Heart right ventricle (tissue), 16 donors: ENCODE results near the gene GRIP2. TPM values are rescaled to one million over a fixed set of nuclear protein-coding genes. Genes with fewer than 3 reads are reported as not detected.

Experiments used
- ATAC-seq, 8 donors: fragments of 200-7000 bp; cut with Tn5 transposase; one replicate each; pipeline ENCODE4 v1.9.1; 2020; ENCODE audit warnings: mild to moderate bottlenecking in 8 of 8, moderate library complexity in 8 of 8, moderate number of reproducible peaks in 1 of 8
- DNase-seq, 2 donors: peaks; one replicate each; pipeline ENCODE4 v3.0.0-alpha.2; 2020
- H3K27ac ChIP-seq, 10 donors: fragments of 200-600 bp; sonication (generic) in 2 of 10; one replicate each; pipeline versions ENCODE4 v1.5.0 to v1.8.0; 2020 to 2022; ENCODE audit warnings: mild to moderate bottlenecking in 3 of 10
- H3K27me3 ChIP-seq, 7 donors: fragments of 200-600 bp; one replicate each; pipeline ENCODE4 v1.8.0; 2021 to 2022; ENCODE audit warnings: mild to moderate bottlenecking in 2 of 7
- H3K36me3 ChIP-seq, 9 donors: fragments of 200-600 bp; sonication (generic) in 1 of 9; one replicate each; pipeline versions ENCODE4 v1.5.0 to v1.8.0; 2020 to 2022; ENCODE audit warnings: mild to moderate bottlenecking in 2 of 9
- H3K4me1 ChIP-seq, 9 donors: fragments of 200-600 bp; sonication (generic) in 1 of 9; one replicate each; pipeline versions ENCODE4 v1.5.0 to v1.8.0; 2020 to 2022; ENCODE audit warnings: mild to moderate bottlenecking in 4 of 9
- H3K4me3 ChIP-seq, 10 donors: fragments of 200-600 bp; sonication (generic) in 2 of 10; one replicate each; pipeline versions ENCODE4 v1.5.0 to v1.8.0; 2020 to 2022; ENCODE audit warnings: mild to moderate bottlenecking in 7 of 10, moderate library complexity in 2 of 10
- H3K9me3 ChIP-seq, 11 donors: fragments of 200-600 bp in 10 of 11; sonication (generic) in 2 of 11; one replicate each; pipeline versions ENCODE4 v1.5.0 to v1.8.0; 2013 to 2022; ENCODE audit warnings: mild to moderate bottlenecking in 2 of 11, control low read depth in 1 of 11, moderate library complexity in 1 of 11
- CTCF ChIP-seq, 9 donors: fragments of 200-600 bp; sonication (generic) in 2 of 9; IDR thresholded peaks; one replicate each; pipeline versions ENCODE4 v1.5.0 to v1.8.0; 2021 to 2022; ENCODE audit warnings: antibody characterized with exemption in 9 of 9, mild to moderate bottlenecking in 5 of 9, moderate library complexity in 1 of 9
- WGBS, 2 donors: extraction: QIAGEN DNeasy Blood & Tissue Kit; methylation state at CpG; one replicate each; pipeline ENCODE4 v1.1.7; 2013; ENCODE audit warnings: inconsistent platforms in 1 of 2; 5-methylcytosine and 5-hydroxymethylcytosine counted together
- intact Hi-C, 10 donors: fragments of 100-400 bp; cut with DNase I; formaldehyde crosslinking; loops; one replicate each; pipeline versions ENCODE4 v1.11.1 to v1.14.2; 2022
- polyA plus RNA-seq, 2 donors: library from polyadenylated mRNA; stranded (reverse); fragments of 200-250 nt; gene quantifications; one replicate each; pipeline ENCODE4 v1.2.3, GENCODE V29; 2013
- total RNA-seq, 10 donors: library from RNA; stranded (reverse); fragmentation: NEBNext Ultra II Directional in 3 of 10; extraction: Animal tissue kit (Norgen Biotek cat#: 25700) in 3 of 10; gene quantifications; one replicate each; pipeline versions ENCODE4 v1.2.1 to v1.2.4, GENCODE V29; 2021 to 2023
- donor health status: Arrhythmogenic right ventricular cardiomyopathy.
- donor health status: ischemic (EF 13 %, LVEDD 7.1; RV severe dilation, severe dysfunction).
- donor health status: healthy with polysubstance abuse.
- donor health status: DM: no; HTN: yes; CAD: no.
- donor health status: DM: no; HTN: no; CAD: no.
- donor health status: ischemic (EF 25% LVEDD 6.9; RV normal size, moderate dysfunction).
- donor health status: ischemic (EF 25% LVEDD 5.7; RV mildly dilated, moderate dysfunction).
- donor health status: healthy.
- donor health status: DM: yes; HTN: yes; CAD: no.
- donor health status: Ischemic cardiomyopathy.
- donor health status: ischemic (EF 35%, LVEDD 5.7; RV mildly dilated, moderate dysfunction).
- donor health status: nonischemic (EF 11% LVEDD 7.7; RV severe dilation, severe dysfunction).
- donor health status: DM: yes; HTN: yes; CAD: no.
- donor health status: PGD.
- donor health status: ischemic (EF 29% LVEDD 5.4; RV normal size, mild dysfunction).
- donor health status: nonischemic (EF 23%, LVEDD 6.1; RV moderate dilation, normal function).

The GRIP2 gene
- total and polyA plus RNA-seq, 12 donors: 7.4 to 70.1 (median 39.4) TPM

DNA sequence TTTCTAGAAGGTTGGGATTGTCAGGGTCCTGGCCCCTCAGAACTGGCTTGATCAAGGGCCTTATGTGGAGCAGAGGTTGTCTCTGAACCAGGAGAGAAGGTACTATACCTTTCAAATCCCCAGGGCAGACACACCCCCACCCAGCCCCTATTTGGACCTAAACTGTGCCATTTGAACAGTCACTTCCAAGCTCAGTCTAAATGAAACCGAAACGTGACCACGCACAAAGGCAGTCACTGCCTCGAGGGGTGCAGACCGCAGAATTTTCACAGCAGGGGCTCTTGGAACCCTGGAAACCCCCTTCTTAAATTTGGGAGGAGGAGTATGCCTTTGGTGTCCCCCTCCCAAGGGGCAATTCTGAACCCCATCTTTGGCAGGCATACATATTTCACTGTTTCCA is 53.7 kb downstream of the GRIP2 start:
- H3K4me3 ChIP-seq: no peak overlapping the region
- WGBS, 2 donors: 94 to 97% methylated on average over 5 of the region's 5 CpGs
- no peak for DNase-seq
- no peaks in the 10 kb centered on the region for H3K9me3 ChIP-seq
- intact Hi-C loops: no loop called here
- H3K27ac ChIP-seq: no peak overlapping the region
- no peaks in the 10 kb centered on the region for H3K27me3 ChIP-seq
- ATAC-seq: no peak
- TF ChIP-seq CTCF (IDR thresholded peaks at IDR 0.05): no peak
- H3K36me3 ChIP-seq: peaks cover 0 to 88% (median 14%) of the 10 kb centered on the region in 9 donors
- H3K4me1 ChIP-seq: peaks cover 5 to 40% (median 24%) of the 10 kb centered on the region in 9 donors

DNA sequence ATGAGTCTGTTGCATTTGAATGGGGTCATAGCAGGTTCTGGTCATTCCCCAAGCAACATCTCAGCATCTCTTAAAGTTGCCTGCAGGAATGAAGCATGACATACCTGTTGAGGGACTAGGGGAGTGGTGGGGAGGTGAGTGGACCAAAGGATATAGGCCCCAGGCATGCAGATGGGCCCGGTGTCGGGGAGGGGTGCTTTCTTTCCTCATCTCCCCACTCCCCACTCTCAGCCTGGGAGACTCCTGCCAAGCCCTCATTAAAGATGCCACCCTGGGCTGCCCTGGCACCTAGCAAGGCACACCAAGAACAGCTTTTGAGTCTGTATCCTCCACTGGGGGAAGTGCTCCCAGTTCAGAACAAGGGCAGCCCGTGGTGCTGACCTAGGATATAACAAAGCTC is 54.2 kb downstream of the GRIP2 start:
- intact Hi-C loops: no loop called here
- WGBS, 2 donors: 95% methylated on average over 3 of the region's 3 CpGs
- peaks cover 0 to 92% (median 14%) of the 10 kb centered on the region in 9 donors for H3K36me3 ChIP-seq

GRCh38 chr3:14484741-14485140 is 55.4 kb downstream of the GRIP2 start:
- TF ChIP-seq CTCF (IDR thresholded peaks at IDR 0.05): no peak
- H3K36me3 ChIP-seq: peaks cover 0 to 100% (median 14%) of the 10 kb centered on the region in 9 donors
- no peak overlapping the region for H3K27ac ChIP-seq
- H3K4me1 ChIP-seq: peaks cover 5 to 57% (median 37%) of the 10 kb centered on the region in 9 donors
- peaks cover 0 to 9% (median 0%) of the 10 kb centered on the region in 7 donors for H3K27me3 ChIP-seq
- intact Hi-C loops: loop anchor here in 1 of 10 donors (5.0 kb wide), 1 partner anchor 42 kb away; no protein-coding TSS in a partner anchor
- WGBS, 2 donors: 91 to 93% methylated on average over 17 of the region's 17 CpGs
- ATAC-seq: no peak
- DNase-seq: no peak
- no peaks in the 10 kb centered on the region for H3K9me3 ChIP-seq
- no peak overlapping the region for H3K4me3 ChIP-seq

More for the DNA sequence above, 54.2 kb downstream of the GRIP2 start:
- H3K27me3 ChIP-seq: peaks cover 0 to under 1% (median 0%) of the 10 kb centered on the region in 7 donors
- H3K4me3 ChIP-seq: no peak overlapping the region
- H3K9me3 ChIP-seq: no peaks in the 10 kb centered on the region
- H3K27ac ChIP-seq: no peak overlapping the region
- ATAC-seq (no peak), DNase-seq (no peak)
- TF ChIP-seq CTCF (IDR thresholded peaks at IDR 0.05): no peak
- peaks cover 5 to 44% (median 28%) of the 10 kb centered on the region in 9 donors for H3K4me1 ChIP-seq

GRCh38 chr3:14483286-14483685 is 56.9 kb downstream of the GRIP2 start:
- ATAC-seq (no peak), DNase-seq (no peak)
- Histone ChIP-seq H3K36me3 (peaks cover 0 to 100% (median 19%) of the 10 kb centered on the region in 9 donors), H3K27me3 (peaks cover 0 to 9% (median 0%) of the 10 kb centered on the region in 7 donors), H3K9me3 (no peaks in the 10 kb centered on the region), H3K4me1 (peaks cover 5 to 62% (median 39%) of the 10 kb centered on the region in 9 donors), H3K4me3 (no peak overlapping the region), H3K27ac (peak overlapping the region in 3 of 10 donors; percentile 15 to 52 (median 15))
- no peak for TF ChIP-seq CTCF (IDR thresholded peaks at IDR 0.05)
- intact Hi-C loops: loop anchor here in 1 of 10 donors (5.0 kb wide), 1 partner anchor 41 kb away; no protein-coding TSS in a partner anchor
- WGBS, 2 donors: 97 to 100% methylated on average over 1 of the region's 1 CpG
